PC-3 (cell line): ENCODE data around the gene SSRP1. TPM values are rescaled to one million over a fixed set of nuclear protein-coding genes. Genes with fewer than 3 reads are reported as not detected.

Experiments
- ATAC-seq: fragments of 200-7000 bp; cut with Tn5 transposase; 2 replicates; pipeline ENCODE4 v1.9.1; 2020; ENCODE audit warnings: mild to moderate bottlenecking, moderate library complexity
- BruUV-seq: library from RNA; stranded (reverse); fragments of 400-500 nt; replicated peaks from 2 replicates; lab custom pipeline; 2021; lab: Mats Ljungman, UMichigan
- CTCF ChIA-PET: fragments of 300-600 bp; sonication (Branson Sonifier 250); formaldehyde crosslinking; loops from one replicate; lab custom pipeline; 2022; ENCODE audit warnings: antibody characterized with exemption; lab: Charles Lee
- POLR2A ChIA-PET: fragments of 300-600 bp; sonication (Branson Sonifier 250); formaldehyde crosslinking; loops from one replicate; lab custom pipeline; 2022; ENCODE audit warnings: antibody characterized with exemption; ENCODE audit not compliant: unreplicated experiment; lab: Charles Lee
- DNase-seq: peaks from one replicate; pipeline ENCODE4 v3.0.0-alpha.2; 2015
- H2AFZ ChIP-seq: fragments of 300-600 bp; sonication (generic); 2 replicates; pipeline ENCODE4 v1.6.0; 2016; ENCODE audit warnings: antibody characterized with exemption, low read length
- H3F3A ChIP-seq: fragments of 300-600 bp; sonication (generic); one replicate; pipeline ENCODE4 v1.6.0; 2017; ENCODE audit warnings: antibody characterized with exemption, low read length, control low read depth, mild to moderate bottlenecking; ENCODE audit not compliant: unreplicated experiment
- H3K27ac ChIP-seq: fragments of 300-600 bp; sonication (generic); 2 replicates; pipeline ENCODE4 v1.5.1; 2016; ENCODE audit warnings: mild to moderate bottlenecking, low read length
- H3K27me3 ChIP-seq: fragments of 300-600 bp; sonication (generic); 2 replicates; pipeline ENCODE4 v1.6.1; 2016; ENCODE audit warnings: low read length, mixed read lengths
- H3K36me3 ChIP-seq: fragments of 300-600 bp; sonication (generic); 2 replicates; pipeline ENCODE4 v1.6.1; 2016; ENCODE audit warnings: low read depth, mixed run types, low read length, mixed read lengths
- H3K4me1 ChIP-seq: fragments of 300-600 bp; sonication (generic); 2 replicates; pipeline ENCODE4 v1.5.1; 2016; ENCODE audit warnings: low read length; ENCODE audit not compliant: insufficient read depth
- H3K4me2 ChIP-seq: fragments of 300-600 bp; sonication (generic); 2 replicates; pipeline ENCODE4 v1.6.0; 2016; ENCODE audit warnings: low read length
- H3K4me3 ChIP-seq: fragments of 300-600 bp; sonication (generic); 2 replicates; pipeline ENCODE4 v1.5.1; 2016; ENCODE audit warnings: mild to moderate bottlenecking, low read length, mixed read lengths
- H3K79me2 ChIP-seq: fragments of 300-600 bp; sonication (generic); 2 replicates; pipeline ENCODE4 v1.6.1; 2017; ENCODE audit warnings: low read length, mixed read lengths
- H3K9ac ChIP-seq: fragments of 300-600 bp; sonication (generic); 2 replicates; pipeline ENCODE4 v1.6.0; 2016; ENCODE audit warnings: mild to moderate bottlenecking, low read length
- H3K9me2 ChIP-seq: fragments of 300-600 bp; sonication (generic); replicated peaks from 2 replicates; pipeline ENCODE4 v1.6.1; 2016; ENCODE audit warnings: mixed run types, low read length, mixed read lengths
- H3K9me3 ChIP-seq: fragments of 300-600 bp; sonication (generic); 2 replicates; pipeline ENCODE4 v1.6.1; 2016; ENCODE audit warnings: low read length, mixed read lengths
- H4K20me1 ChIP-seq: fragments of 300-600 bp; sonication (generic); 2 replicates; pipeline ENCODE4 v1.6.1; 2016; ENCODE audit warnings: low read length, mixed read lengths
- CTCF ChIP-seq: fragments of 300-600 bp; sonication (generic); conservative IDR thresholded peaks from 2 replicates; pipeline ENCODE4 v1.5.1; 2017; ENCODE audit warnings: antibody characterized with exemption, low read depth, mild to moderate bottlenecking, low read length
- EZH2 ChIP-seq: fragments of 300-600 bp; sonication (generic); IDR thresholded peaks from one replicate; pipeline ENCODE4 v1.6.1; 2017; ENCODE audit warnings: antibody characterized with exemption, mild to moderate bottlenecking, low read length; ENCODE audit not compliant: unreplicated experiment
- EZH2phosphoT487 ChIP-seq: fragments of 300-600 bp; sonication (generic); IDR thresholded peaks from 2 replicates; pipeline ENCODE4 v1.6.1; 2018; ENCODE audit warnings: mild to moderate bottlenecking, antibody characterized with exemption, low read length, borderline replicate concordance
- intact Hi-C: fragments of 100-400 bp; cut with micrococcal nuclease; formaldehyde crosslinking; loops from 2 replicates; pipeline ENCODE4 v1.9.0; 2023
- total RNA-seq: library from RNA; depleted of rRNA; stranded (reverse); fragments of >200 nt; gene quantifications from 2 replicates; pipeline ENCODE4 v1.2.3, GENCODE V29; 2014

The SSRP1 gene
- total RNA-seq, 1 experiment from 2014 or later = 228 TPM

GRCh38 chr11:57306940-57307565 is 28.6 kb downstream of the SSRP1 start:
- Histone ChIP-seq H3K27ac (peak overlapping the region; percentile 77), H3K79me2 (peaks cover 69% of the 10 kb centered on the region), H3K4me1 (peaks cover 78% of the 10 kb centered on the region), H3F3A (no peaks in the 10 kb centered on the region), H2AFZ (no peak overlapping the region), H3K36me3 (peaks cover 37% of the 10 kb centered on the region), H3K27me3 (no peaks in the 10 kb centered on the region), H3K9ac (0 out of 2 replicates have a peak overlapping the region, but pooled peaks have one; percentile 8), H4K20me1 (0 out of 2 replicates have a peak, but pooled peaks cover 5% of the 10 kb centered on the region), H3K9me3 (no peaks in the 10 kb centered on the region), H3K4me3 (peak overlapping the region; percentile 53), H3K4me2 (peak overlapping the region; percentile 76), H3K9me2 (no peaks in the 10 kb centered on the region)
- ChIA-PET CTCF (no interaction called here), POLR2A (no interaction called here)
- TF ChIP-seq CTCF (no peak), EZH2phosphoT487 (no peak), EZH2 (no peak)
- intact Hi-C loops = no loop called here
- ATAC-seq = no peak
- BruUV-seq = no TSS peak
- no peak for DNase-seq

GRCh38 chr11:57306161-57306876 is 29.4 kb downstream of the SSRP1 start:
- POLR2A ChIA-PET = no interaction called here
- no TSS peak for BruUV-seq
- intact Hi-C loops = no loop called here
- ATAC-seq (no peak), DNase-seq (no peak)
- Histone ChIP-seq H3K9me3 (no peaks in the 10 kb centered on the region), H3K27ac (no peak overlapping the region), H3K79me2 (peaks cover 69% of the 10 kb centered on the region), H3K4me1 (peaks cover 72% of the 10 kb centered on the region), H3F3A (no peaks in the 10 kb centered on the region), H3K9me2 (no peaks in the 10 kb centered on the region), H4K20me1 (0 out of 2 replicates have a peak, but pooled peaks cover 5% of the 10 kb centered on the region), H3K36me3 (peaks cover 44% of the 10 kb centered on the region), H3K4me3 (no peak overlapping the region), H3K9ac (no peak overlapping the region), H3K4me2 (peak overlapping the region; percentile 20), H2AFZ (no peak overlapping the region), H3K27me3 (no peaks in the 10 kb centered on the region)
- CTCF ChIA-PET = no interaction called here
- no peak for TF ChIP-seq CTCF
- no peak for TF ChIP-seq EZH2phosphoT487
- no peak for TF ChIP-seq EZH2

GRCh38 chr11:57305523-57305922 is 30.2 kb downstream of the SSRP1 start:
- H2AFZ ChIP-seq = no peak overlapping the region
- H3K36me3 ChIP-seq = peaks cover 51% of the 10 kb centered on the region
- no peaks in the 10 kb centered on the region for H3K27me3 ChIP-seq
- ChIA-PET POLR2A (no interaction called here), CTCF (no interaction called here)
- no peaks in the 10 kb centered on the region for H3K9me2 ChIP-seq
- BruUV-seq = no TSS peak
- no peak for ATAC-seq
- H3K9me3 ChIP-seq = no peaks in the 10 kb centered on the region
- peak overlapping the region; percentile 77; the same call in 1 of the 2 replicates for H3K27ac ChIP-seq
- DNase-seq = no peak
- 0 out of 2 replicates have a peak, but pooled peaks cover 5% of the 10 kb centered on the region for H4K20me1 ChIP-seq
- intact Hi-C loops = no loop called here
- H3K4me2 ChIP-seq = peak overlapping the region; percentile 50
- H3K79me2 ChIP-seq = peaks cover 64% of the 10 kb centered on the region
- no peaks in the 10 kb centered on the region for H3F3A ChIP-seq
- no peak for TF ChIP-seq CTCF
- H3K4me1 ChIP-seq = peaks cover 67% of the 10 kb centered on the region
- H3K4me3 ChIP-seq = no peak overlapping the region
- H3K9ac ChIP-seq = no peak overlapping the region
